Sigmoid colon (tissue), 7 donors: Measurements from ENCODE around the gene TDRD5. TPM values are rescaled to one million over a fixed set of nuclear protein-coding genes. Genes with fewer than 3 reads are reported as not detected.

ENCODE experiments used
- DNase-seq: peaks from one replicate; pipeline ENCODE4 v3.0.0-alpha.2; 2019
- H3K27ac ChIP-seq, 4 donors: fragments of 200-600 bp; sonication (generic); one replicate each; pipeline ENCODE4 v1.5.1; 2016 to 2019; ENCODE audit warnings: mild to moderate bottlenecking in 1 of 4
- H3K27me3 ChIP-seq, 3 donors: fragments of 200-600 bp; sonication (generic); one replicate each; pipeline ENCODE4 v1.5.1; 2019; ENCODE audit warnings: mild to moderate bottlenecking in 1 of 3
- H3K36me3 ChIP-seq, 4 donors: fragments of 200-600 bp; sonication (generic); one replicate each; pipeline ENCODE4 v1.5.1; 2016 to 2019
- H3K4me1 ChIP-seq, 4 donors: fragments of 200-600 bp; sonication (generic); one replicate each; pipeline ENCODE4 v1.5.1; 2017 to 2019
- H3K4me3 ChIP-seq, 4 donors: fragments of 200-600 bp; sonication (generic); one replicate each; pipeline ENCODE4 v1.5.1; 2017 to 2019; ENCODE audit warnings: mild to moderate bottlenecking in 2 of 4, moderate library complexity in 1 of 4
- H3K9me3 ChIP-seq, 4 donors: fragments of 200-600 bp in 3 of 4; sonication (generic) in 3 of 4; one replicate each; pipeline versions ENCODE4 v1.5.1 to v1.6.1; 2013 to 2019
- CTCF ChIP-seq, 4 experiments: fragments of 450-650 bp in 3 of 4; fragments of 200-600 bp in 1 of 4; IDR thresholded peaks; one replicate each; pipeline ENCODE4 v1.5.1; 2016 to 2019; ENCODE audit warnings: antibody characterized with exemption in 4 of 4, mild to moderate bottlenecking in 3 of 4, moderate library complexity in 2 of 4
- EP300 ChIP-seq, 4 donors: sonication (generic); formaldehyde crosslinking; IDR thresholded peaks; one replicate each; pipeline ENCODE4 v1.6.1; 2017; ENCODE audit warnings: antibody characterized with exemption in 4 of 4
- POLR2A ChIP-seq, 2 donors: fragments of 450-650 bp; IDR thresholded peaks; one replicate each; pipeline ENCODE4 v1.6.1; 2016; ENCODE audit warnings: antibody characterized with exemption in 2 of 2, mild to moderate bottlenecking in 2 of 2, moderate library complexity in 2 of 2
- POLR2AphosphoS5 ChIP-seq, 4 donors: sonication (generic); formaldehyde crosslinking; IDR thresholded peaks; one replicate each; pipeline ENCODE4 v1.6.1; 2017; ENCODE audit warnings: antibody characterized with exemption in 4 of 4
- WGBS, 2 donors: extraction: QIAGEN DNeasy Blood & Tissue Kit; methylation state at CpG; one replicate each; pipeline ENCODE4 v1.1.7; 2013; 5-methylcytosine and 5-hydroxymethylcytosine counted together
- intact Hi-C: fragments of 100-400 bp; cut with DNase I; formaldehyde crosslinking; loops from one replicate; pipeline ENCODE4 v1.15.1; 2023
- polyA plus RNA-seq, 3 donors: library from polyadenylated mRNA; stranded (reverse); fragments of 200-250 nt; gene quantifications; one replicate each; pipeline ENCODE4 v1.2.3, GENCODE V29; 2013
- small RNA-seq, 3 donors: library from RNA; depleted of rRNA; stranded (forward); fragments of <200 nt; gene quantifications; one replicate each; pipeline ENCODE3, GENCODE V24; 2016
- total RNA-seq, 4 donors: library from RNA; depleted of rRNA; stranded (reverse); fragments of >200 nt; gene quantifications; one replicate each; pipeline ENCODE4 v1.1.0, GENCODE V29; 2016
- donor health status: healthy with polysubstance abuse.
- donor health status: Bipolar disorder and iron deficiency.
- donor health status: healthy.

Gene TDRD5
- total and polyA plus RNA-seq, 7 donors, result 0.55 to 0.69 (median 0.60) TPM; not detected in 4

- no peak overlapping the region for H3K4me3 ChIP-seq
- intact Hi-C loops, result no loop called here
- H3K9me3 ChIP-seq, result no peaks in the 10 kb centered on the region
- WGBS, 2 donors, result 72 to 84% methylated on average over 4 of the region's 4 CpGs
- no peaks in the 10 kb centered on the region for H3K4me1 ChIP-seq
- no peak for TF ChIP-seq POLR2A (IDR thresholded peaks at IDR 0.05)
- no peak for TF ChIP-seq EP300 (IDR thresholded peaks at IDR 0.05)
- no peak for TF ChIP-seq CTCF (IDR thresholded peaks at IDR 0.05)
- no peak for TF ChIP-seq POLR2AphosphoS5 (IDR thresholded peaks at IDR 0.05)
- no peaks in the 10 kb centered on the region for H3K27me3 ChIP-seq
- no peak overlapping the region for H3K27ac ChIP-seq
- no peak for DNase-seq
- H3K36me3 ChIP-seq, result no peaks in the 10 kb centered on the region
Observed at GRCh38 chr1:179731643-179732042, 140.0 kb downstream of the TDRD5 start.

Small RNA genes within 50 kb of the gene (small RNA-seq; reads per million reads assigned to genes)
- 0 reads per million in 3 donors for gene RNU5F-2P

Other genes starting within 250 kb of the TDRD5 start
- 1 to 10 TPM in 1 of 4 donors, under 1 TPM in 2, not detected in 1; 0.14 to 2.5 (median 0.36) TPM for gene AXDND1, start 225.9 kb upstream of the TDRD5 start, total RNA-seq
- 10 to 100 TPM in 1 of 3 donors, 1 to 10 TPM in 2; 2.4 to 19.2 (median 5.1) TPM for gene AXDND1, start 225.9 kb upstream of the TDRD5 start, polyA plus RNA-seq
- gene NPHS2, start 15.9 kb upstream of the TDRD5 start, total RNA-seq, result not detected
- under 1 TPM in 1 of 3 donors, not detected in 2; 0.46 TPM for gene NPHS2, start 15.9 kb upstream of the TDRD5 start, polyA plus RNA-seq
- gene FAM163A, start 151.5 kb downstream of the TDRD5 start, total RNA-seq, result 1 to 10 TPM in 3 of 4 donors, under 1 TPM in 1; 0.36 to 2.4 (median 1.4) TPM
- 1 to 10 TPM in 1 of 3 donors, under 1 TPM in 1, not detected in 1; 0.60 to 1.1 TPM for gene FAM163A, start 151.5 kb downstream of the TDRD5 start, polyA plus RNA-seq